Ovary (tissue), 3 donors: ENCODE results near the gene GPR6.

Experiments used
- EP300 ChIP-seq: sonication (generic); formaldehyde crosslinking; IDR thresholded peaks from one replicate; pipeline ENCODE4 v1.6.1; 2017; ENCODE audit warnings: antibody characterized with exemption
- POLR2A ChIP-seq: fragments of 450-650 bp; IDR thresholded peaks from one replicate; pipeline ENCODE4 v1.6.1; 2017; ENCODE audit warnings: antibody characterized with exemption, mild to moderate bottlenecking, moderate library complexity
- TF ChIP-seq, protein P1 (sequence below), 3 donors: fragments of 450-650 bp in 2 of 3; fragments of 200-600 bp in 1 of 3; IDR thresholded peaks; one replicate each; pipeline versions ENCODE4 v1.5.1 to v1.8.0; 2016 to 2022; ENCODE audit warnings: antibody characterized with exemption in 3 of 3, mild to moderate bottlenecking in 1 of 3
- donor health status: DM: no; HTN: no; CAD: no.

DNA sequence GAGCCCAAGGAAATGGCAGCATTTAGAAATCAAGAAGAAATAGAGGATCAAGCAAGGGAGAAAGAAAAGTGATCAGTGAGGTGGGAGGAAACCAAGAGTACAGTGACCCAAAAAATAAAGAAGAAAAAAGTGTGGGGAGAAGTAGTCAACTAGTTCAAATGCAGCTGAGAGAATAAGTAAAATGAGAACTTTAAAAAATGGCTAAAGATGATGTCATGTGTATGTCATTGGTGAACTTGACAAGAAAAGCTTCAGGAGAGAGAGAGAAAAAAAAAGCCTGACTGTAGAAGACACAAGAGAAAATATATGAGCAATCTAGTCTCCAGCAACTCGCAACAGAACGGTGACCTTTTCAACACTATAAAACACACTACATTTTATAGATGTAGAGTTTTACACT lies 6.3 kb downstream of the GPR6 start:
- TF ChIP-seq, protein P1, sequence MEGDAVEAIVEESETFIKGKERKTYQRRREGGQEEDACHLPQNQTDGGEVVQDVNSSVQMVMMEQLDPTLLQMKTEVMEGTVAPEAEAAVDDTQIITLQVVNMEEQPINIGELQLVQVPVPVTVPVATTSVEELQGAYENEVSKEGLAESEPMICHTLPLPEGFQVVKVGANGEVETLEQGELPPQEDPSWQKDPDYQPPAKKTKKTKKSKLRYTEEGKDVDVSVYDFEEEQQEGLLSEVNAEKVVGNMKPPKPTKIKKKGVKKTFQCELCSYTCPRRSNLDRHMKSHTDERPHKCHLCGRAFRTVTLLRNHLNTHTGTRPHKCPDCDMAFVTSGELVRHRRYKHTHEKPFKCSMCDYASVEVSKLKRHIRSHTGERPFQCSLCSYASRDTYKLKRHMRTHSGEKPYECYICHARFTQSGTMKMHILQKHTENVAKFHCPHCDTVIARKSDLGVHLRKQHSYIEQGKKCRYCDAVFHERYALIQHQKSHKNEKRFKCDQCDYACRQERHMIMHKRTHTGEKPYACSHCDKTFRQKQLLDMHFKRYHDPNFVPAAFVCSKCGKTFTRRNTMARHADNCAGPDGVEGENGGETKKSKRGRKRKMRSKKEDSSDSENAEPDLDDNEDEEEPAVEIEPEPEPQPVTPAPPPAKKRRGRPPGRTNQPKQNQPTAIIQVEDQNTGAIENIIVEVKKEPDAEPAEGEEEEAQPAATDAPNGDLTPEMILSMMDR (IDR thresholded peaks at IDR 0.05), result no peak
- TF ChIP-seq POLR2A (no peak), EP300 (no peak)
